HG03064 (cell line): ENCODE results near the gene OR2H2.

Experiments used
- ATAC-seq: cut with Tn5 transposase; IDR thresholded peaks from one replicate; pipeline ENCODE4 v1.9.1; 2021; ENCODE audit warnings: low read depth; ENCODE audit not compliant: unreplicated experiment

The OR2H2 gene

DNA sequence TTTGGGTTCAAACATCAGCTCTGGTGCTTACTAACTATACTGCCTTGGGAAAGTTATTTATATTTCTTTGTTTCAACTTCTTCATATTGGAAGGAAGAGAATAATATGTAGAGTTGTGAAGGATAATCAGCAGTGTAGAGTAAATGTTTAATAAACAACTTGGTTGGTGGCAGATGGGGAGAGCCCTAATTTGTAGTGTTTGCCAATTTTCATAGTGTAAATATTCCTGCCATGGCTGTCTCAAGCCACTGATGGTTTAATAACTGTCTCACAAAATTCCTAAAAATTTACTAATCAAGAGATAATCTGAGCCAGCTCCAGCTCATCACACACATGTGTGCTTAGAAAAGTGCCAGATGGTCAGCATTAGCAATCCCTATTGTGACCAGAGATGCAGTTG lies at the start of gene OR2H2:
TSS of gene OR2H2 (plus strand) at position 301 of the 400 bp plus-strand sequence. CDS start 2,824 bp downstream, outside the sequence.
- no peak for ATAC-seq

GRCh38 chr6:29537714-29538403 lies 47.1 kb upstream of the OR2H2 start:
- ATAC-seq: no peak

- no peak for ATAC-seq
Observed at GRCh38 chr6:29547573-29547972, 37.3 kb upstream of the OR2H2 start.

- ATAC-seq: no peak
Observed at GRCh38 chr6:29552512-29553051, 32.3 kb upstream of the OR2H2 start.

GRCh38 chr6:29553268-29554057 lies 31.5 kb upstream of the OR2H2 start:
- no peak for ATAC-seq

DNA sequence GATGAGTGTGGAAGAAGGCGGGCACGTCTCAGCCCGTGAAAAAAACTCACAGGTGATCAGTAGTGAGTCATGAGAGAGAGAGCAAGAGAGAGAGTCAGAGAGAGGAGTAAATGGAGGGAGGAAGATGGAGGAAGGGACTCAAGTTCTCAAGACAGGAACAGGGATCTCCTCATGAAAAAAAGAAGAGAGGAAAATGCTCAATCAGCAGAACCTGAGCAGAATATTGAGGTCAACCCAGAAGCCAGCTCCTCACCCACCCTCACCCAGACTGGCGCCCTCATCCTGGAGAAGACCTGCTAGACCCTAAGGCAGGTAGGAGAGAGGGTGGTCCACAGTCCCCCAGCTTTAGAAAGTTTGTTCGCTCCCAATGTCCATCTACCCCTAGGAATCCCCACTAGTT lies 30.2 kb upstream of the OR2H2 start:
- ATAC-seq: no peak

GRCh38 chr6:29557320-29557719 lies 27.6 kb upstream of the OR2H2 start:
- no peak for ATAC-seq

- ATAC-seq: no peak
Observed at GRCh38 chr6:29558439-29559079, 26.4 kb upstream of the OR2H2 start.

GRCh38 chr6:29559524-29560287 lies 25.2 kb upstream of the OR2H2 start, which contains the start of gene UBD:
Gene UBD (minus strand): TSS chr6:29559732. CDS start chr6:29559701, 31 bp downstream.
- ATAC-seq: no peak

GRCh38 chr6:29561091-29561490 lies 23.8 kb upstream of the OR2H2 start:
- no peak for ATAC-seq

DNA sequence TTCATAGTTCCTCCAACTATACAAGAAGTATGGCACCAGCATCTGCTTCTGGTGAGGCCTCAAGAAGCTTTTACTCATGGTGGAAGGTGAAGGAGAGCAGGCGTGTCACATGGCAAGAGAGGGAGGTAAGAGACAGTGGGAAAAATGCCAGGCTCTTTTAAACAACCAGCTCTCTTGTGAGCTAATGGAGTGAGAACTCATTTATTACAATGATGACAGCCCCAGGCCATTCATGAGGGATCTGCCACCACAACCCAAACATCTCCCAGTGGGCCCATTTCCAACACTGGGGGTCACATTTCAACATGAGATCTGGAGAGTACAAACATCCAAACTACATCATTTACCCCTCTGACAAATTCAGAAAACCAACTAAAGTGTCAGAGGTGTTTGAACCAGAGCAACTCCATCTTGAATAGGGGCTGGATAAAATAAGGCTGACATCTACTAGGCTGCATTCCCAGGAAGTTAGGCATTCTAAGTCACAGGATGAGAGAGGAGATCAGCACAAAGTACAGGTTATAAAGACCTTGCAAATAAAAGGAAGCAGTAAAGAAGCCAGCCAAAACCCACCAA lies 23.2 kb upstream of the OR2H2 start:
- no peak for ATAC-seq

- no peak for ATAC-seq
Observed at GRCh38 chr6:29563435-29563965, 21.4 kb upstream of the OR2H2 start.

DNA sequence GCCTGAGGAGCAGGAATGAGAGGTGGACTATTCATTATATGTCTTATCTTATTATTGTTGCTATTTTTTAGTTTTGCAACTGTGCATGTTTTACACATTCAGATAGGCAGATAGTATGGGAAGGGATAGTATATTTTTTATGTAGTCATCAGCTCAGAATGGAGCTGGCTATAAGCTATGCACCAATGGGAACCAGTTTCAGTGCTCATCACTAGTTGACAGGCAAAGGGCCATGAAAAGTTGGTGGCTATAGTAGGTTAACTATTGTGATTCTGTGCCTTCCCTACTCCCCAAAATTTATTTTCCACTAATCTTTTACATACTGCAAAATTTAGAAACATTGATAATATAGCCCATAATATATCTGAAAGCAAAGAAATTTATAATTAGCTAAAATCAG lies 20.0 kb upstream of the OR2H2 start:
- no peak for ATAC-seq

DNA sequence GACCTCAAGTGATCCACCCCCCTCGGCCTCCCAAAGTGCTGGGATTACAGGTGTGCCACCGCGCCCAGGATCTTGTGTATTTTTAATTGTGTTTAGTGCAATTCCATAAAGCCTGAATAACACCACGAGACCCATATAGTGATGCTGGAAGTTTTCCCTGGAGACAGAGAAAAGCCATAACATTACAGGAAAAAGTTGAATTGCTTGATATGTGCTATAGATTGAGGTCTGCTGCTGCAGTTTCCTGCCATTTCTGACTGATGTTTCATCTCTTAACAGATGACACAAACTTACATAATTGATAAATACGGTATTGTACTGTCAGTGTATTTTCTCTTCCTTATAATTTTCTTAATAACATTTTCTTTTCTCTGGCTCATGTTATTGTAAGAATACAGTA lies 18.1 kb upstream of the OR2H2 start:
- ATAC-seq: no peak

DNA sequence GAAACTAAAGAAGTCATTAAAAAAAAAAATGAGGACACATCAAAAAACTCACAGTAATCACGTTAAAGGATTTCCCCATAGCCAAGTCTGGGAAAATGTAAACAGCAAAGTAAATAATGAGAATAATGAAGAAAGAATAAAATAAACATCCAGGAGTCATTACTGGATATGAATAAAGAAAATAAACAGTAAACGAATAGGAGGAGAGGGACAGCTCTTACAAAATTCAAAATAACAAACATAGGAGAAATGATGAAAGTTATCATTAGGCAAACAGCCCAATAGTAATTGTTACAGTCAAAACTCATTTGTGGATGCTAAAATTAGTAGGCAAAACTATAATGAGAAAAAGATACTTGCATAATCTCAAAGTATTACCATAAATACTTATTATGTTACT lies 17.4 kb upstream of the OR2H2 start:
- no peak for ATAC-seq

DNA sequence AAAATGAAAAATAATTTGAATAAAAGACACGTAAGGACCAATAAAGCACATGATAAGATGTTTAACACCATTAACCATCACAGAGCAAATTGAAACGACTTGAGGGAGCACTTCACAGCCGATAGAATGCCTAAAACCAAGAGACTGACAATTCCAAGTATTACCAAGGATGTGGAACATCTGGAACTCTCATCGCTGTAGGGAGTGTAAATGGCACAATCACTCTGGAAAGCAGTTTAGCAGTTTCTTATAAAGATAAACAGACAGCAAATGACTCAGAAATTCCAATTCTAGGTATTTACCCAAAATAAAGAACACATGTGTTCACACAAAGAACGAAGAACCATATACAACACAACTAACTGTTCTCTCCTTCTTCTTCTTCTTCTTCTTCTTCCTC lies 16.9 kb upstream of the OR2H2 start:
- ATAC-seq: no peak

GRCh38 chr6:29576056-29576455 lies 8.9 kb upstream of the OR2H2 start:
- ATAC-seq: no peak

GRCh38 chr6:29577544-29577943 lies 7.4 kb upstream of the OR2H2 start:
- no peak for ATAC-seq

DNA sequence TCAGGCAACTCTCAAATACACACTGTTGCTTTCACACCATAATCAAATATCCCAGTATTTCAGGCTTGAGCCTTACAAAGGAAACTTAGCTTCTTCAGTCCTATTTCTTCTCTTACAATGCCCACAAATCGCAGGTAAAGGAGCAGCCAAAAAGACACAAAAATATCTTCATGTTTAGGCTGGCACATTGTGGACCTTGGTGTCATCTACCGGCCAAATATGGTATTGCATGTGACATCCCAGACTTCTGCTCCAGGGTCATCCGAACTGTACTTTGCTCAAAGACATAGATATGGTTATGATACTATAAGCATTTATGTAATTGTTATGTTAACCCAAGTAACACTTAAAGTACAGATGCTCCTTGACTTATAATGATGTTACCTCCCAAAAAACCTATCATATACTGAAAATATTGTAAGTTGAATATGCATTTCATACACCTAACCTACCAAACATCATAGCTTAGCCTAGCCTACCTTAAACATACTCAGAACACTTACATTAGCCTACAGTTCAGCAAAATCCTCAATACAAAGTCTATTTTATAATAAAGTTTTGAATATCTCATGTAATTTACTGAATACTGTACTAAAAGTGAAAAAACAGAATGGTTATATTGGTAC lies 4.6 kb downstream of the OR2H2 start:
- ATAC-seq: no peak
